Vagina (tissue), 2 donors: ENCODE results near the gene COL6A1.

Experiments
- CTCF ChIP-seq, 3 experiments: fragments of 450-650 bp in 2 of 3; fragments of 200-600 bp in 1 of 3; sonication (generic) in 1 of 3; IDR thresholded peaks; one replicate each; pipeline ENCODE4 v1.5.1; 2017 to 2019; ENCODE audit warnings: antibody characterized with exemption in 3 of 3, mild to moderate bottlenecking in 2 of 3, moderate library complexity in 2 of 3
- POLR2A ChIP-seq, 2 donors: fragments of 450-650 bp; IDR thresholded peaks; one replicate each; pipeline ENCODE4 v1.6.1; 2017; ENCODE audit warnings: antibody characterized with exemption in 2 of 2, mild to moderate bottlenecking in 2 of 2, moderate library complexity in 2 of 2
- POLR2AphosphoS5 ChIP-seq, 2 donors: sonication (generic); formaldehyde crosslinking; IDR thresholded peaks; one replicate each; pipeline ENCODE4 v1.9.0; 2017; ENCODE audit warnings: antibody characterized with exemption in 2 of 2, mild to moderate bottlenecking in 2 of 2, low read depth in 1 of 2; ENCODE audit not compliant: insufficient read depth in 1 of 2

GRCh38 chr21:45972353-45972715 lies 9.2 kb upstream of the COL6A1 start:
- TF ChIP-seq CTCF (IDR thresholded peaks at IDR 0.05): no peak
- no peak for TF ChIP-seq POLR2A (IDR thresholded peaks at IDR 0.05)
- TF ChIP-seq POLR2AphosphoS5 (IDR thresholded peaks at IDR 0.05; ENCODE audit: insufficient read depth in 1 of 2, low read depth in 1 of 2): no peak
